ES-I3 (cell line): Measurements from ENCODE around the gene LIMCH1.
"Not testable (repeated sequence)": the region's sequence is repeated elsewhere in the genome, so short reads cannot be mapped to it uniquely, and the experiment has no call there.

Experiments used
- H3K36me3 ChIP-seq: 2 replicates; pipeline ENCODE4 v1.6.1; 2013; ENCODE audit warnings: mild to moderate bottlenecking, low read length, control low read depth, moderate library complexity; ENCODE audit not compliant: insufficient read depth
- H3K4me1 ChIP-seq: 2 replicates; pipeline ENCODE4 v1.6.1; 2013; ENCODE audit warnings: mild to moderate bottlenecking, control low read depth, low read length; ENCODE audit not compliant: insufficient read depth
- H3K9ac ChIP-seq: 2 replicates; pipeline ENCODE4 v1.6.1; 2013; ENCODE audit warnings: low read depth, mild to moderate bottlenecking, low read length, moderate library complexity
- H3K9me3 ChIP-seq: 2 replicates; pipeline ENCODE4 v1.6.1; 2013; ENCODE audit warnings: mild to moderate bottlenecking, low read length, moderate library complexity; ENCODE audit not compliant: control insufficient read depth, insufficient read depth

LIMCH1 gene

DNA sequence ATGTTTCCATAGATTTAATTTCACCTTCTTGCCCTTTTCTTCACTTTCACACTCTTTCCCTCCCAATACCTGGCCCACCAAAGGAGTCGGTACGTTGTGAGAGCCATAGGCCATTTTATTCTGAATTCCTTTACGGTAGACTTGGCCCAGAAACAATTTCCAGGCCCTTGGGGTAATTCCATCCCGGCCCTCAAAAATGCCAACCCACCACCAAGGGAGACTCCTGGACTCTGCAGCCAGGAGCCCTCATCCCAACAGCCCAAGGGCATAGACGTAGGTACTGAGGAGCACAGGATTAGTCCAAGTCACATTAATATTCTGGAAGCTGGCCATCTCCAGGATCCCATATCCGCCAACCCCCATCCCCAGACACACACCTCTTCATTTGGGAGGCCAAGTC, 102.9 kb downstream of the LIMCH1 start:
- Histone ChIP-seq H3K9ac (no peak overlapping the region), H3K4me1 (peaks cover 22% of the 10 kb centered on the region), H3K9me3 (no peaks in the 10 kb centered on the region), H3K36me3 (no peaks in the 10 kb centered on the region)

DNA sequence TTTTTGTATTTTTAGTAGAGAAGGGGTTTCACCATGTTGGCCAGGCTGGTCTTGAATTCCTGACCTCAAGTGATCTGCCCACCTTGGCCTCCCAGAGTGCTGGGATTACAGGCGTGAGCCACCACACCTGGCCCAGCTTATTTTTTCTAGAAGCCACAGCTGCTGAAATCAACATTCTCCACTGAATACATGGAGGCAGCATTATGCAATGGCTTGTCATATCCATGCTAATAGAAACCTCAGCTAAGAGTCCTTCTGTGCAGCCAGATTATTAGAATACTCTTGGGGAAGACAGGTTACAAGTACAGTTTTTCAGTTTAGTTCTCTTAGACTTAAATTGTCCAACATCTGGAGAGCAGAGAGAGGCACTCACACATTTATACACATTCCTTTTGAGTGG, 104.8 kb downstream of the LIMCH1 start:
- not testable (repeated sequence) for H3K9me3 ChIP-seq, H3K9ac ChIP-seq
- H3K4me1 ChIP-seq: peaks cover 22% of the 10 kb centered on the region

DNA sequence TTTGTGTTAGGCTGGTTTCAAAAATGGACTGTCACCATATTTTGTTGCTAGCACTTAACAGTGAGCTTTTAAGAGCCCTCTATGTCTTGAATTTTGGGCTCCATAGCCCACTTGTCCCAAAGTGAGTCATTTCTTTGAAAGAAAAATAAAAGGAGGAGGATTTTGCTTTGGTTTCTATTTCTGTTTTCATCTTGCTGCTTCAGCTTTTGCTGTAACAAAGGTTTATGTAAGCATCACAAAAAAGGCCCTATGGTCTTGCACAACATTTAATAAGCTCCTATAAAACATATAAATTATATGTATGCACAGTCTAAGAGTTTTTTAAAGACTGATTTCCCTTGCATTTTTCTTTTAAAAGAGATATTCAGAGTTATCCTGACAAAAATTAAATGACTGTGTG, 105.4 kb downstream of the LIMCH1 start:
- Histone ChIP-seq H3K4me1 (peaks cover 22% of the 10 kb centered on the region), H3K36me3 (no peaks in the 10 kb centered on the region; the same call in 1 of the 2 replicates), H3K9ac (no peak overlapping the region), H3K9me3 (no peaks in the 10 kb centered on the region)

More for the DNA sequence above, 104.8 kb downstream of the LIMCH1 start:
- not testable (repeated sequence) for H3K36me3 ChIP-seq

DNA sequence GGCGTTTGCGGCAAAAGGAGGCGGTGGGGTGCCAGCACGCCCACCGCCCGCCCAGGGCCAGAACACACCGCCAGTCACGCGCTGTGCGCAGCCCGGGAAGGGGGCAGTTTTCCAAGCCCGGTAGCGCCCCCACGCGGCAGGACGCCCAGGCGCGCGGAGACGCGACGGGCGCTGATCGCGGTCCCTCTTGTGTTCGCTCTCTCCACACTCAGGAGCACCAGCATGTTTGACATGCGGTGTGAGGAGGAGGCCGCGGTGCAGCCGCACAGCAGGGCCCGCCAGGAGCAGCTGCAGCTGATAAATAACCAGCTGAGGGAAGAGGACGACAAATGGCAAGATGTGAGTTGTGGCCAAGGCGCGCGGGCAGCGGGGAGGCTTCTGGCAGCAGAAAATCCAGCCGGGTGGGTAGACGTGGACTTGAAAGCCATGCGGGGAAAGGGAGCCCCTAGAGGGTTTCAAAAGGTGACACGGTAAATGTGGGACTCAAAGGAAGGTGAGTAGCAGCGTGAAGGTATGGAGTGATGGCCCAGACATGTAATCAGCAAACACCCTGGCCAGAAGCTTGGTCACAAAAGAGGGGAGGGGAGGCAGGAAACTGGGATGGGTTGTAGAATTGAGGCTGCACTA, 106.4 kb downstream of the LIMCH1 start:
- Histone ChIP-seq H3K4me1 (peaks cover 17% of the 10 kb centered on the region), H3K9ac (peak overlapping the region; percentile 31), H3K36me3 (no peaks in the 10 kb centered on the region; the same call in 1 of the 2 replicates), H3K9me3 (no peaks in the 10 kb centered on the region)

DNA sequence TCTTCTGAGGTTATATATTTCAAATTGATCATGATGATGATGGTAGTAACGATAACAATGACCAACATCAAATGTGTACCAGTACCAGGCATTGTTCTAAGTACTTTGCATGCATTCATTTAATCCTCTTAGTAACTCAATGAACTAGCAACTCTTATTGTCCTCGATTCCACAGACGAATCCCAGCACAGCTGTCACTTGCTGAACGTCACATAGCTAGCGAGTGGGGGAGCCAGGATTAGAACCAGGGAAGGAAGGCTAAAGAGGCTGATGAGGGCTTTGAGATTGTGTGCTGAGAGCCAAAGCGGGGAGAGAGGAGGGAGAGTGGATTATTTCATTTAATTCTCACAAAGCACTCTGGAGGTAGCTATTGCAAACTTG, 106.9 kb downstream of the LIMCH1 start:
- no peak overlapping the region for H3K9ac ChIP-seq
- peaks cover 14% of the 10 kb centered on the region; the same call in 1 of the 2 replicates for H3K4me1 ChIP-seq
- no peaks in the 10 kb centered on the region for H3K9me3 ChIP-seq
- no peaks in the 10 kb centered on the region; the same call in 1 of the 2 replicates for H3K36me3 ChIP-seq

DNA sequence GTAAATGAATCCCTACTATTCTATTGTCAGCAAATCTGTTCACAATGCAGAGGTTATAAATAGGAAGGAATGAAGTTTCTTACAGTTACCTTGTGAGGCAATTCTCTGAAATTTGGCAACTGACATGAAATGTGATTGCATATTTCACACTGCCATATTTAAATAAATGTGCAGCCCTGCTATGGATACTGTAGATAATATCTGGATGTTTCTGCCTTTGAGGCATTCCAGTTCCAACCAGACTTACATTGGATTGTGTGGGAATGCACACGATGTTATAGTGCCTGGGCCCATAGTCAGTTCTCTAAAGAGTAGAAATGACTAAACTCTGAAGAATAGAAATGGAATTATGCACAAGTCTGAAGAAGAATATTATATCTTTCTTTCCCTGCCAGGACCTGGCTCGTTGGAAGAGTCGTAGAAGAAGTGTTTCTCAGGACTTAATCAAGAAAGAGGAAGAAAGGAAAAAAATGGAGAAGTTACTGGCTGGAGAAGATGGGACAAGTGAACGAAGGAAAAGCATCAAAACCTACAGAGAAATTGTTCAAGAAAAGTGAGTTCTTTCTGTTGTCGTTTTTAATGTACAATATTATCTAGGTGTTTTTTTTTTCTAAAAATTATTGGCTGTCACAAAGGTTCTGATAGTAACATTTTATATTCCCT, 107.9 kb downstream of the LIMCH1 start:
- H3K36me3 ChIP-seq: no peaks in the 10 kb centered on the region; the same call in 1 of the 2 replicates
- H3K9ac ChIP-seq: no peak overlapping the region
- H3K9me3 ChIP-seq: no peaks in the 10 kb centered on the region
- peaks cover 14% of the 10 kb centered on the region; the same call in 1 of the 2 replicates for H3K4me1 ChIP-seq

DNA sequence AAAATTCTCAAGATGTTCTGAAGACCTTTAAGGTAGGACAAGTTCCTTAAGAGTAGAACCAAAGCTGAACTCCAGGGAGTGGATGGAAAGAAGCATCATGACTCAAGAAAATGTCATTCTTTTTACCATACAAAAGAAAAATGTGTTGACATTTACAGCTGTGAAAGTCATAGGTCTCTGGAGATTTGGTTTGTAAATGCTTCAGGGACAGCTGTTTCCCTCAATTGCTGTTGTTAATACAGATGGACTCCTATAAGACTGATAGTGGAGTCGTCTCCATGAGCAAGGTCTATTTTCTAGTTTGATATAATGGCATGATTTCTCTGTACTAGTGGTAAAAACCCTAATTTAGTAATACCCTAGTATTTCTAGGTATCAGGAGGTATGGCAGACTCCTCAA, 108.9 kb downstream of the LIMCH1 start:
- Histone ChIP-seq H3K9ac (no peak overlapping the region), H3K9me3 (no peaks in the 10 kb centered on the region), H3K36me3 (no peaks in the 10 kb centered on the region; the same call in 1 of the 2 replicates), H3K4me1 (peaks cover 14% of the 10 kb centered on the region; the same call in 1 of the 2 replicates)

DNA sequence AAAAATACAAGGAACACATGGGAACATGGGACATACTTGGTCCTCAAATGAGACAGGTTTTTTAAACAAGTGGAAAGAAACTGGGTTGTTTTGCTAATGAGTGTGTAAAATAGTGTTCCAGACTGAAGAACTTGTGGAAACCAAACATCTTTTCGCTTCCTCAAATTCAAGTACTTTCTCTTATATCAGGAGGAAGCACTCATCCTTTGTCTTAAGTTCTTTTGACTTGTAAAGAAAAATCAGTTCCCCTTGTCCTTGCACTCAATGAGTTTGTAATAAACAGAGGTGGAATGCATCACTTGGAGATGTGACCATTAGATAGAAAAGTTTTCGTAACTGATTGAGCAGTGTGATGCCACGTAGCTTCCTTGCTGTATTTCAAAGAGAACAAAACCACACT, 109.4 kb downstream of the LIMCH1 start:
- Histone ChIP-seq H3K9me3 (no peaks in the 10 kb centered on the region), H3K36me3 (no peaks in the 10 kb centered on the region; the same call in 1 of the 2 replicates), H3K9ac (no peak overlapping the region), H3K4me1 (peaks cover 14% of the 10 kb centered on the region; the same call in 1 of the 2 replicates)

DNA sequence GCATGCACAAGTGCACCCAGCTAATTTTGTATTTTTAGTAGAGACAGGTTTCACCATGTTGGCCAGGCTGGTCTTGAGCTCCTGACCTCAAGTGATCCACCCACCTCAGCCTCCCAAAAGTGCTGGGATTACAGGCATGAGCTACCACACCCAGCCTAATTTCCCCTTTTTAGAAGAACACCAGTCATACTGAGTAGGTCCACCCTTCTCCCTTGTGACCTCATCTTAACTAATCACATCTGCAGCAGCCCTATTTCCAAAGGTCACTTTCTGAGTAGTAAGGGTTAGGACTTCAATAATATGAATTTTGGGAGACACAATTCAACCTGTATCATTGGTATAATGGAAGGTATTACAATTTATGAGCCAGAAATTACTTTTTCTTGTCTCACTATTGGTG, 113.2 kb downstream of the LIMCH1 start:
- not testable (repeated sequence) for H3K4me1 ChIP-seq, H3K9ac ChIP-seq, H3K9me3 ChIP-seq, H3K36me3 ChIP-seq

DNA sequence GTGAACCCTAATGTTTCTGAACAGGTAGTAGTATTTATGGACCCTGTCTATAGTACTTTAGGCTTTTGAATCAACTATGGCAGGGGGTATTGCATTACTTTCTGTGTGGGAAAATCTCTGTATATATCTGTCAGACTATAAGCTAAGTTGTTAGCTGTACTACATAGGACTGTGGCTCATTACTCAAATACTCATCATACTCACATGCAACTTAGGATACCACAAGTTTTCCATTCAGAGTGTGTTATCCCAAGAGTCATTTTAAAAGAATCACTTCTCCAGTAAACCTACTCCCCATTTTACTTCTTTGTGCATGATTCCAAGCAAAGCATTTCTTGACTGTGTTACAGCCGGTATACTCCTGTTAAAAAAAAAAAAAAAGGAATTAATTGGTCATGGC, 115.0 kb downstream of the LIMCH1 start:
- Histone ChIP-seq H3K36me3 (no peaks in the 10 kb centered on the region), H3K9ac (no peak overlapping the region), H3K9me3 (no peaks in the 10 kb centered on the region), H3K4me1 (no peaks in the 10 kb centered on the region)

DNA sequence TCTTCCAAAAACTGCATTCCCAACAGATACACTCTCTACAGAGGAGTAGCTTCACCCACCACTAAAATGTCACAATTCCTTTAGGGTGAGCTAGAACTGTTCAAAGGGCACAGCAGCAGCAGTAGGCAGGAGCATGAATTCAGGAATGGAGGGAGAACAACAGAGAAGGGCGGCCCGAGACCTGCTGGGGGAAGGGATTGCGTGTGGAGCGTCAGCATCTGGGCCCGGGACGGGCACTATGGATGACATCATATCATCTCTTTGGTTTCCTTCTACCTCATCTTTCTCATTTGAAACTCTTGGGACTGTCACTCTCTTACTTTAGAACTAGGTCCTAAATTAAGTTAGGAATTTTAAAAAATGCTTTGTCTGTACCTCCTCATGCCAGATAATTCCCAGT, 115.6 kb downstream of the LIMCH1 start:
- no peaks in the 10 kb centered on the region for H3K9me3 ChIP-seq
- no peak overlapping the region for H3K9ac ChIP-seq
- no peaks in the 10 kb centered on the region for H3K4me1 ChIP-seq
- H3K36me3 ChIP-seq: no peaks in the 10 kb centered on the region

DNA sequence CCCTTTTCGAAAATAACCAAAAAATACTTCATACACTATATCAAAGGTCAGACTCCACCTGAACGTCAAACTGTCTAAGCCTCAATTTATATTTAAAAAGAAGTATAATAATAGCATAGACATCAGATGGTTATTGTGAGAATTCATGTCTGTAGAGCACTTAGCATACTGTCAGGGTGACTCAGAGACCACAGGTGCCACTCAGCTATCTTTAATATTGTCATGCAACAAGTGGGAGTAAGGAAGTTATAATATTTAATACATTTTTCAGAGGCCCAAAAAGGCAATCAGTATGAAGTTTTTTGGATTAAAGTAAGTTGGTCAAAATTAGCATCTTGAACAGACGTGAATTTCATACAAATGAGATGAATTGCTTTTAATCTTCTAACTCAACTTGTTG, 117.2 kb downstream of the LIMCH1 start:
- H3K36me3 ChIP-seq: no peaks in the 10 kb centered on the region
- H3K9ac ChIP-seq: no peak overlapping the region
- no peaks in the 10 kb centered on the region for H3K9me3 ChIP-seq
- H3K4me1 ChIP-seq: no peaks in the 10 kb centered on the region

DNA sequence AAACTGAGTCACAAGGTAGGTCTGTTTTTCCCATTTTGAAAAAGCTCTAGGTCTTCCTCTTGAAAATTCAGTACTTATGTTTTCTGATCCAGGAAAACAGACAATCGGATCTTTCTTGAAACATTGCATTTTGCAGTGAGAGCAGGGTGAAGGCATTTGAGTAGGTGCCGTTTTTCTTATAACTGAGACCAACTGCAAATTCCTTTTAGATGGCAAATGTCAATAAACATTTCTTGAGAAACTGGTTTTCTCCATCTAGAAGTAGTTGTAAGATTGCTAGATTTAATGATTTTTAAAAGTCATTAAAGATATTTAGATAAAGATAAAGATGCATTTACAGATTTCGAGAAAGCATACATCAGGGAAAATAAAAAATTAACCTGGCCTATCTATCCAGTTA, 118.1 kb downstream of the LIMCH1 start:
- Histone ChIP-seq H3K4me1 (0 out of 2 replicates have a peak, but pooled peaks cover 4% of the 10 kb centered on the region), H3K9ac (no peak overlapping the region), H3K36me3 (no peaks in the 10 kb centered on the region), H3K9me3 (no peaks in the 10 kb centered on the region)

DNA sequence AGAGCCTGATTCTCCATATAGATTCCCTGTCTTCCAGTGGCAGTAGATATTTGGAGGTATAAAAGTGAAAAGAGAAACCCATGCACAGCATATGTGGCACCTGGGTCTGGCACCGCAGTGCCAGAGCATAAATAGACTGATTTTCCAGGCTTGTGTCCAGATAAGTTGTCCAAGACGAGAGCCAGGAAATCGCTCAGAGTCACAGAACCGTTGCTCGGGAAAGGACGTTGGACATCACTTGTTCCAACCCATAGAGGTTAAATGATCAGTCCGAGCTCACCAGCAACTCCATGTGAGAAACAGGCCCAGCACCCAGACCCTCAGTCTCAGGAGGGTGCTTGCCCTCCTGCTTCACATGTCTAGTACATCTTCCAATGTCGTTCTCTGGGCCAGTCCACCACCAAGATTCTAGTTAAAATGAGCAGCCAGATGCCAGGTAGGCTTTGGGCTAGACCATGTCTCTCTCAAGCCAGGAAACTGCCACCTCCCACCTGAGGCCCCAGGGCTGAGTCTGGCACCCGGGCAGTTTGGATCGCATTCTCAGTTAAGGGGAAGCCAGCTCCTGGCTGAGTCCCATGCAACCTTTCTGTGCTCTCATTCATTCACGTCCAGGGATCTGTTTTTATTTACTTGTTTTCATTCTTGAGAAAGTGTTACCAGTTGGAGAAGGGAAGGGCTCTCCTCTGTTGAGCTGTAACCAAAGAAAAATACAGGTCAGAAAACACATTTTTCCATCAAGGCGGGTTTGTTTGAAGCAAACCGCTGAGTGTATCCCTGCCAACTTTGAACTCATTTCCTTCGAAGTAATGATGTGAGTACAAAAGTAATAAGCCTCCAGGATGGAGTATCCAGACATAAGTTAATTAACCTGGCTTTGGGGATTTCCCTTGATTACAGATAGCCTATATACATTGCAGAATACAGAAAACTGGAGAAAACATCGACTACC, 118.9 kb downstream of the LIMCH1 start:
- no peak overlapping the region for H3K9ac ChIP-seq
- no peaks in the 10 kb centered on the region for H3K9me3 ChIP-seq
- no peaks in the 10 kb centered on the region for H3K36me3 ChIP-seq
- 0 out of 2 replicates have a peak, but pooled peaks cover 4% of the 10 kb centered on the region for H3K4me1 ChIP-seq
